ENCODE data around the gene HACD2.
A peak's percentile ranks its signal among the peaks of the same experiment; 100 is the strongest.
"Not testable (repeated sequence)": the region's sequence is repeated elsewhere in the genome, so short reads cannot be mapped to it uniquely, and the experiment has no call there.

HACD2 gene

DNA sequence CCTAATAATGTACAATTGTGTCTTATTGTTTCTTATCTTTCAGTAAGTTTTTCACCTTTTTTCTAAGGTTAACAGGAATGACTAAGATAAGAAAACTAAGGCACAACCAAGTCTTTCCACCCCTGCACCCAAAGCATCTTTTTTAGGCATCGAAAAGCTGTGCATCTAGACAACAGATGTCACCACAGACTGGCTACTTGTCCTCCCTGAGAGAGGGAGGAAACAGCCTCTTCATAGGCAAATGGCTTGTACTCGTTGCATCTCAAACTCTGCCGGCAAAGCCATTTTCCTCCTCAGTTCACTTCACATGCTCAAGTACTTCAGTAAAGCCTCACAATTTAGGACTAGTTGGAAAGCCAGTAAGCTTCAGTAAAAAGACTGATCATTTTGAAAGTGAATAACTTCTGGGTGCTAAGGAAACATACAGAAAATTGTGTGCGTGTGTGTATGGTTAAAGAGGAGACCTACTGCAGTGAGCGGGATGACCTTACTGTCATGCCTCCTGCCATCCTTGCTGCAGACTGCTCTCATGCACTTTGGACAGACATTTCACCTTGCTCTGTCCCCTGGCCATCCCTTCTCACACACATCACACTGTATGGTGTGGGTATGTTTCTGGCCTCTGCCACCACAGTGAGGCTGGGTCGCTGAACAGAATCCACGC lies 36.5 kb upstream of the HACD2 start:
- H3K4me3 Mint-ChIP-seq: no peak overlapping the region
- ATAC-seq (ENCODE audit: low read depth) (no peak), DNase-seq (ENCODE audit: low spot score in 2 of 2) (no peak)
- no peak overlapping the region for H3K27ac Mint-ChIP-seq
- H3K27me3 Mint-ChIP-seq: peaks cover 3% of the 10 kb centered on the region
- H3K9me3 Mint-ChIP-seq: no peaks in the 10 kb centered on the region
- H3K36me3 Mint-ChIP-seq: no peaks in the 10 kb centered on the region
- peaks cover 7% of the 10 kb centered on the region for H3K4me1 Mint-ChIP-seq

DNA sequence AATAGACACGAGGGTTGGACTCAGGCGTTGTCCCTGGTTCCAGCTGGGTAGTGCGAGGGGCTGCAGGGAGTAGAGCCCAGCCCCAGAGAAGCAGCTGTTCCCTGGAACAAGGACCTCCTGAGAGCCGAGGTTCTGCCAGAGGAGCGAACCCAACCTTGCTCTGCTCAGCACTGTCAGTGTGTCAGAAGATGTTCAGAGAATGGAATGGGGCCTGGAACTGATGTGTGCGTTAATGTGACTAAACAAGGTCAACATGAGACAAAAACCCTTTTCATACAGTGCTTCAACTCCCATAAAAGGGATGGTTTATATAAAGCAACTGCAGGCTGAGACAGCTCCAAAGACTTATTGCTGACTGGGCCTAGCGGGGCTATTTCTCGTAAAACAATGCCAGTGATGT lies 35.5 kb upstream of the HACD2 start:
- no peak overlapping the region for H3K27ac Mint-ChIP-seq
- H3K27me3 Mint-ChIP-seq: peaks cover 3% of the 10 kb centered on the region
- H3K4me3 Mint-ChIP-seq: no peak overlapping the region
- no peaks in the 10 kb centered on the region for H3K9me3 Mint-ChIP-seq
- H3K36me3 Mint-ChIP-seq: no peaks in the 10 kb centered on the region
- H3K4me1 Mint-ChIP-seq: peaks cover 7% of the 10 kb centered on the region
- DNase-seq (ENCODE audit: low spot score in 2 of 2) (no peak), ATAC-seq (ENCODE audit: low read depth) (no peak)

DNA sequence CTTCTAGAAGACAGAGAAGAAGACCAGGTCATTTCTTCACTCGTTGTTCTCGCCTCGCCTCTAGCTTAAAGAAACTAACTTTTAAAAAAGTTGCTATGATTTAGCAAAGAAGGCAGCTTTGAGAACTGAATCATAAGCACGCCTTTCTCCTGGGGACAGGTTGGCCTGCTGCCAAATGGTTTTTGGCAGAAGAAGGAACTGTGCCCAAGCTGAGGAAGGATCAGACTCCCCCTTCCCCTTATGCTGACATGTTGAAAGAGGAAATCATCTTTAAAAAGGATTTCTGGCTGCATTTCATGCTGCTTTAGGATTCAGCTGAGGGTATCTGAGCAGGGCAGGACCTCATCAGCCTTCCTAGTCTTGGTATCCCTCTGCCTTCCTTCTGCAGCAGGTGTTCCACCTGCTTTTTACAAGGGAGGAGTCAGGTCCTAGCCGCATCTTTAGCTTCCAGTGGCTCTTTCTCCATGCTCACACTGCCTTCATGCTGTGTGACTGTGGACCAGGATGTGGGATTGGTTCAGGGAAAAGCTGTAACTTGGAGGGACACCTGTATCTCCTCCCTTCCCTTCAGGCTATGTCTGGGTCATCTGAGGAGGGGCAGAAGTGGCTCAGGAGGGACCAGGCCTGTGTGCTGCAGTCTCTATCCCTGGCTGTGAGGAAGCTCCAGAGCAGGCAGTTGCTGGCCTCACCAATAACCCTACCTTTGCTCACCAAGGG lies 34.1 kb upstream of the HACD2 start:
- Mint-ChIP-seq H3K4me1 (peaks cover 7% of the 10 kb centered on the region), H3K27me3 (no peaks in the 10 kb centered on the region), H3K9me3 (no peaks in the 10 kb centered on the region), H3K36me3 (peaks cover 2% of the 10 kb centered on the region), H3K4me3 (no peak overlapping the region), H3K27ac (peak overlapping the region; percentile 59)
- ATAC-seq (ENCODE audit: low read depth) (peak; percentile 50), DNase-seq (ENCODE audit: low spot score in 2 of 2) (no peak)

DNA sequence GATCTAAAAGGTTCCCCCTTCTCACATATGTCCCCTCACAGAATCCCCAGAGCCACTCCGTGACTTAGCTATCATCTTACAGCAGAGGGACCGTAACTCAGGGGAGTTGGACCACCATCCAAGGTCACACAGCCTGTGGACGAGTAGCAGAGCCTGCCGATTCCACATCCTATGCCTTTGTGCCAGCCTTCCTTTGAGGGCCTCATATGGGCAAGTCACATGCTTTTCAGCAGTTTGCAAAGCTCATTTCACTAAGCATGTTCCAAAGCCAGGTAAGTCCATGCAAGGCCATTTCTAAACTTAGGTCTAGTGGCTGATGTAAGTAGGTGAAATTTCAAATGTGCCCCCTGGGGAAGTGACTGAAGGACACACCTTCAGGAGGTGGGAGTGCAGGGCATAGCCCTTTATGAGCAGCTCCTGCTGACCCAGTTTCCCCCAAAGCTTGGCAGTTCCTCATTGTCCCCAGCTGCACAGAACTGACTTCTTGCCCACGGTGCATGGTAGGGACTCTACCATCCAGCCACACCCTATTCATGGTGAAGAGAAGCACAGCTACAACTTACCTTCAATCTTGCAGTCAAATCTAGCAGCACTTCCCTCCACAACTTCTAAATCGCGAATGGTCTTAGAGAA lies 33.3 kb upstream of the HACD2 start:
- DNase-seq (ENCODE audit: low spot score in 2 of 2): no peak
- Mint-ChIP-seq H3K9me3 (no peaks in the 10 kb centered on the region), H3K4me1 (peaks cover 7% of the 10 kb centered on the region), H3K27ac (peak overlapping the region; percentile 59), H3K4me3 (no peak overlapping the region), H3K36me3 (peaks cover 4% of the 10 kb centered on the region), H3K27me3 (no peaks in the 10 kb centered on the region)
- peak; percentile 29 for ATAC-seq (ENCODE audit: low read depth)

DNA sequence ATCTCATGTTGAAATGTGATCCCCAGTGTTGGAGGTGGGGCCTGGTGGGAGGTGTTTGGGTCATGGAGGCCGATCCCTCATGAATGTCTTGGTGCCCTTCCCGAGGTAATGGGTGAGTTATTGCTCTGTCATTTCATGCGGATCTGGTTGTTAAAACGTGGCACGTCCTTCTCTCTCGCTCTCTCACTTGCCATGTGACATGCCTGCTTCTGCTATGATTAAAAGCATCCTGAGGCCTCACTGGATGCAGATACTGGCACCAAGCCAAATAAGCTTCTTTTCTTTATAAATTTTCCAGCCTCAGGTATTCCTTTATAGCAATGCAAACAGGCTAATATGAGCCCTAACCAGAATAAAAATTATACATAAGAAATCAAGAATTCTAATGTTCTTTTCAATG lies 31.7 kb upstream of the HACD2 start:
- no peak for DNase-seq (ENCODE audit: low spot score in 2 of 2)
- ATAC-seq (ENCODE audit: low read depth): no peak
- Mint-ChIP-seq H3K9me3 (no peaks in the 10 kb centered on the region), H3K27ac (no peak overlapping the region), H3K4me3 (no peak overlapping the region), H3K27me3 (no peaks in the 10 kb centered on the region), H3K36me3 (peaks cover 7% of the 10 kb centered on the region), H3K4me1 (peaks cover 7% of the 10 kb centered on the region)

DNA sequence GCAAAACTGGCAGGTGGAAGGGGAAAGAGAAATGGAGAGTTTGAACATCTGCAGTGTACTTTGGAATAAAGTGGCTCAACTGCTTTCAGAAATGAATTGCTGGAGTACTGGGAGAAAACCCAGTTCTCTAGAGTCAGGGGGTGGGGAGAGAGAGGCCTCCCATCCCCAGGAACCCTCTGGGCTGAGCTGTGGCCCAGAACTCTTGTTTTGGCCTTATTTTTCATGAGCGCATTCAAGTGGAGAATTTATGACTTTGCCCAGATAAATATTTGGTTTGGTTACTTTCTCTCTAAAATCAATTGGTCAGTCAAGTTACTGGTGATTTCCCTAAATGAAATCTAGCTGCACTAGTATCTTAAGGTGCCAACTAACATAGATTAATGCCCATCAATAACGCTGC lies 28.7 kb upstream of the HACD2 start:
- no peak for DNase-seq (ENCODE audit: low spot score in 2 of 2)
- peaks cover 7% of the 10 kb centered on the region for H3K36me3 Mint-ChIP-seq
- H3K4me1 Mint-ChIP-seq: peaks cover 12% of the 10 kb centered on the region
- no peak overlapping the region for H3K27ac Mint-ChIP-seq
- no peaks in the 10 kb centered on the region for H3K9me3 Mint-ChIP-seq
- H3K27me3 Mint-ChIP-seq: no peaks in the 10 kb centered on the region
- ATAC-seq (ENCODE audit: low read depth): no peak
- no peak overlapping the region for H3K4me3 Mint-ChIP-seq

DNA sequence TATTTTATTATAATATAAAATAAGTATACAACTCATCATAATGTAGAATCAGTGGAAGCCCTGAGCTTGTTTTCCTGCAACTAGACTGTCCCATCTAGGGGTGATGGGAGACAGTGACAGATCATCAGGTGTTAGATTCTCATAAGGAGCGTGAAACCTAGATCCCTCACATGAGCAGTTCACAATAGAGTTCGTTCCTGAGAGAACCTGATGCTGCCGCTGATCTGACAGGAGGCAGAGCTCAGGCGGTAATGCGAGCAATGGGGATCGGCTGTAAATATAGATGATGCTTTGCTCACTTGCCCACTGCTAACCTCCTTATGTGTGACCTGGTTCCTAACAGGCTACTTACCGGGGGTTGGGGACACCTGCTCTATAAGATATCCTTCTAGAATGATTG lies 26.8 kb upstream of the HACD2 start:
- not testable (repeated sequence) for H3K27me3 Mint-ChIP-seq; H3K27ac Mint-ChIP-seq; H3K36me3 Mint-ChIP-seq; H3K9me3 Mint-ChIP-seq; H3K4me3 Mint-ChIP-seq; ATAC-seq (ENCODE audit: low read depth); DNase-seq (ENCODE audit: low spot score in 2 of 2); H3K4me1 Mint-ChIP-seq

DNA sequence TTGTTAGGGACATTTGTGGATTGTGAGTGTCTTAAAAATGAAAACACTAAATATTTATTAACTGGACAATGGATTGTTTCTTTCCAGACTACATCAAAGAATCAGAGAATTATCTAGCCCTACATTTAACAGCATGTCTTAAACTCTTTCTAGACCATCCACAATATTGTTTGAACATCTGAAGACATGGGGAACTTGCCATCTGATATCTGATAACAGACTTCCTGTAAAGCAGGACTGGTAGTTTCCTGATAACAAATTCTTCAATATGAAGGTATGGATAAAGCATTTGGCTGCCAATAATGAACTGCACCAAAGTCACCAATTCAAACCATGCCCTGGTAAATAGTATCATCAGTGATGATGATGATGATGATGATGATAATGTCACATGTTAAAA lies 26.2 kb upstream of the HACD2 start:
- Mint-ChIP-seq H3K9me3 (no peaks in the 10 kb centered on the region), H3K4me1 (peaks cover 14% of the 10 kb centered on the region), H3K27me3 (no peaks in the 10 kb centered on the region), H3K27ac (peak overlapping the region; percentile 28), H3K4me3 (no peak overlapping the region), H3K36me3 (peaks cover 7% of the 10 kb centered on the region)
- DNase-seq (ENCODE audit: low spot score in 2 of 2): no peak
- no peak for ATAC-seq (ENCODE audit: low read depth)

DNA sequence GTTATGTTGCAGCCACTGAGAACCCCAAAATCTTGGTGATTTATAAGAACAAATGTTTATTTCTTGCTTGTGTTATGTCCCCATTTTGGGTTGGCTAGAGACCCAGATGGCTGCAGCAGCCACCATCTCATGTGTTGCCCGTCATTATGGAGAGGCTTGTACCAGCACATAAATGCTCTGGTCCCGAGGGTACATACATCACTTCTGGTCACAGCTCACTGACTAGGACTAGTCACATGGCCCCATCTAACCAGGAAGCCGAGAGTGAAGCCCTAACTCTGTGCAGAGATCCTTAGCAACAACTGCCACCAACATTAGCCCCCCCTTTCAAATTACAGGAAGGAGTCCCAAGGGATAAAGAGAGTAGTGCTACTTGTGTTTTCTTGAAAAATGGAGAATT lies 25.5 kb upstream of the HACD2 start:
- H3K9me3 Mint-ChIP-seq: no peaks in the 10 kb centered on the region
- H3K36me3 Mint-ChIP-seq: peaks cover 7% of the 10 kb centered on the region
- H3K27me3 Mint-ChIP-seq: no peaks in the 10 kb centered on the region
- DNase-seq (ENCODE audit: low spot score in 2 of 2): peak; percentile 25 to 27
- ATAC-seq (ENCODE audit: low read depth): peak; percentile 99
- peak overlapping the region; percentile 88 for H3K27ac Mint-ChIP-seq
- peaks cover 18% of the 10 kb centered on the region for H3K4me1 Mint-ChIP-seq
- no peak overlapping the region for H3K4me3 Mint-ChIP-seq

DNA sequence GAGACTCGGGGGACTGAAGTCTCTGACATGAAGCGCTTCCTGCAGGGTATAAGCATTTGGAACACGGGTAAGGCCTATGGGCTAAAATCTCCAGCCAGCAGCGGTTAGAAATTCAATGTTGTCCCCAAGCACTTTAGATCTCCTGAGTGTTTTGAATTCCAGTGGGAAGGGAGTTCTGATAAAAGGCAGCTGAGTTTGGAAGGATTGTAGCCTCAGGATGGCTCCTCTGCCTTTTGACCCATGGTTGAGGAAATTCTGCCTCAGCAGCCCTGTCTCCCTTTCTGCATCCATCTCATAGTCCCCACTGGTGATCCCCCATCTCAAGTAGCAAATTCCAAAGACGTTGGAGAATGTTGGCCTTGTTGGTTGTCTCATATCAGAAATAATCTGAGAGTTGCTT lies 24.2 kb upstream of the HACD2 start:
- no peak overlapping the region for H3K4me3 Mint-ChIP-seq
- no peak for DNase-seq (ENCODE audit: low spot score in 2 of 2)
- H3K4me1 Mint-ChIP-seq: peaks cover 21% of the 10 kb centered on the region
- ATAC-seq (ENCODE audit: low read depth): no peak
- peak overlapping the region; percentile 70 for H3K27ac Mint-ChIP-seq
- peaks cover 6% of the 10 kb centered on the region for H3K36me3 Mint-ChIP-seq
- H3K27me3 Mint-ChIP-seq: no peaks in the 10 kb centered on the region
- H3K9me3 Mint-ChIP-seq: no peaks in the 10 kb centered on the region

DNA sequence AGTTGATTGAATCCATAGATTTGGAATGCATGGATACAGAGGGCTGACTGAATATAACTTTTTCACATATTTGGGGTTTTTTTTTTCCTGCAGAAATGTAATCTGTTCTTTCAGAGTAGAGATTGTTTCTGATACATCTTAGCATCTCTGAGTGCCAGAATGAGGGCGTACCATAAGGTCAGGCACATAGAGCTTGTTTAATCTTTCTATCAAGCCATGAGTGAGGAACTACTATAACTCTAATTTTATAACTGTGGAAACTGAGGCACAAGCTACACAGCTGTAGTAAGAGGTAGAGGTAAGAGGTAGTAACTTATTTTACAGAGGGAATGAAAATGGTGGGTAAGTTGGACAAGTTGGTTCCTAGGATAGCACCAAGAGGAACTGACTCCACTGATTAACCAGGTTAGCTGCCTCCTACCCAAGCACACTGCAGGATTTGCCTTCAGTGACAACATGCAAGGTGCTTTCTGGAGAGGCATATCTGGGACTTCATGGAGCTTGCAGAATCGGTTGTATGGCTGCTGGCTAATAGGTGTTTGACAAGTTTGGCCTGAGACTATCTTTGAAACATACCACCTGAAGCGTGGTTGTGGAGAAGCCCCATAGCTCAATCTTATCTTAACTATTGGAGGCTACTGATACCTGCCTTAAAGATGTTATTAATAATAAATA lies 23.5 kb upstream of the HACD2 start:
- DNase-seq (ENCODE audit: low spot score in 2 of 2) (no peak), ATAC-seq (ENCODE audit: low read depth) (no peak)
- Mint-ChIP-seq H3K27me3 (no peaks in the 10 kb centered on the region), H3K27ac (no peak overlapping the region), H3K4me3 (no peak overlapping the region), H3K36me3 (peaks cover 4% of the 10 kb centered on the region), H3K9me3 (no peaks in the 10 kb centered on the region), H3K4me1 (peaks cover 21% of the 10 kb centered on the region)

DNA sequence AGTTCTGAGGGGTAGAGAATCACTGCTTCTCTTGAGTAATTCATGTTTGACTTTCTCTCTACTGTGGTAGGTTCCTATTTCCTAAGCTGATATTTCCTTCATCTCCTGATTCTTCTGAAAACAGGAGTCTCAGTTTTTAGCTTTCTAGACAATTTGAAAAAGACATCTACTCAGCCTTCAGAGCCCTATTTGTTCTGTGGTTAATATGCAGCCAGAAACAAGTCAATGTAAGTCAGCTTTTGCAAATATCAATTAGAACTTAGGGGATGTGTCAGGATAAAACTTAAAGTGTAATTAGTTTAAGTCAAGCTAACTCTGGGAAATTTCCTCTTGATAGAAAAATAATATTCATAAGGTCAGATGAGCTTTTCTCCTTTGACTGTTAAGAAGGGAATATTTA lies 21.7 kb upstream of the HACD2 start:
- DNase-seq (ENCODE audit: low spot score in 2 of 2) (no peak), ATAC-seq (ENCODE audit: low read depth) (no peak)
- Mint-ChIP-seq H3K36me3 (no peaks in the 10 kb centered on the region), H3K27me3 (no peaks in the 10 kb centered on the region), H3K4me3 (no peak overlapping the region), H3K27ac (peak overlapping the region; percentile 50), H3K4me1 (peaks cover 21% of the 10 kb centered on the region), H3K9me3 (no peaks in the 10 kb centered on the region)

DNA sequence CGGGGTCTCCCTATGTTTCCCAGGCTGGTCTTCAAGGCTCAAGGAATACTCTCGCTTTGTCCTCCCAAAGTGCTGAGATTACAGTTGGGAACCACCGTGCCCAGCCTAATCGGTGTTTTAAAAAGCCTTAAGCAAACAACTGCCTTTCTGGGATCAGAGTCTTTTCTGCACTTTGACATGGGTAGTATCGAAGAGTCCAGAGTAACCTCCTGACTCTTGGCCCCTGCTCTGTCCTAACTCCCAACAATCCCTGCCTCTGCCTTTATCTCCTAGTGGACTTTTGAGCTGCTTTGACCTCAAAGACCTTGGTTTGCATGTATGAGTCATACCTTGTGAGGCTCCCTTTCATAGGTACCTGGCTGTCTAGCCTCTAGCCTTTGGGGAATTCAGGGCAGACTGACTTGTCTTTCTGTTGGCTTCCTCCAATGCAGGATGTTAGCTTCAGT lies 21.0 kb upstream of the HACD2 start:
- ATAC-seq (ENCODE audit: low read depth) (peak; percentile 37), DNase-seq (ENCODE audit: low spot score in 2 of 2) (no peak)
- H3K27ac Mint-ChIP-seq: peak overlapping the region; percentile 50

DNA sequence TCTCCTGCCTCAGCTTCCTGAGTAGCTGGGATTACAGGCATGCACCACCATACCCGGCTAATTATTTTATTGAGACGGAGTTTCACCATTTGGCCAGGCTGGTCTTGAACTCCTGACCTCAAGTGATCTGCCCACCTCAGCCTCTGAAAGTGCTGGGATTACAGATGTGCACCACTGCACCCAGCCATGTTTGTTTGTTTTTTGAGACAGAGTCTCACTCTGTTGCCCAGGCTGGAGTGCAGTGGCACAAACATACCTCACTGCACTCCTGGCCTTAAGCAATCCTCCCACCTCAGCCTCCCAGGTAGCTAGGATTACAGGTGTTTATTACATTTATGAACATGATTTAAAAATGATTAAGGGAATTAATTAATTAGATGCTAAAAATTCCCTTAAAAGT lies 18.3 kb upstream of the HACD2 start:
- H3K4me3 Mint-ChIP-seq; H3K27ac Mint-ChIP-seq; DNase-seq (ENCODE audit: low spot score in 2 of 2); H3K27me3 Mint-ChIP-seq; H3K36me3 Mint-ChIP-seq; ATAC-seq (ENCODE audit: low read depth); H3K9me3 Mint-ChIP-seq: not testable (repeated sequence)
- H3K4me1 Mint-ChIP-seq: peaks cover 12% of the 10 kb centered on the region

More for the DNA sequence above, 21.0 kb upstream of the HACD2 start:
- Mint-ChIP-seq H3K9me3 (no peaks in the 10 kb centered on the region), H3K27me3 (no peaks in the 10 kb centered on the region), H3K36me3 (peaks cover under 1% of the 10 kb centered on the region), H3K4me3 (peak overlapping the region; percentile 15), H3K4me1 (peaks cover 17% of the 10 kb centered on the region)

Data from memory B cell (primary cell).